OCI-LY7 (cell line): ENCODE results near the gene BEST3. TPM values are rescaled to one million over a fixed set of nuclear protein-coding genes. Genes with fewer than 3 reads are reported as not detected.

ENCODE experiments used
- BruUV-seq: library from RNA; stranded (reverse); fragments of 400-500 nt; replicated peaks from 2 replicates; lab custom pipeline; 2021; lab: Mats Ljungman, UMichigan
- CTCF ChIA-PET: fragments of 300-600 bp; sonication (Branson Sonifier 250); formaldehyde crosslinking; loops from one replicate; lab custom pipeline; 2022; ENCODE audit warnings: antibody characterized with exemption; ENCODE audit not compliant: unreplicated experiment; lab: Charles Lee
- POLR2A ChIA-PET: fragments of 300-600 bp; sonication (Branson Sonifier 250); formaldehyde crosslinking; loops from one replicate; lab custom pipeline; 2022; ENCODE audit warnings: antibody characterized with exemption; lab: Charles Lee
- DNase-seq: peaks from one replicate; pipeline ENCODE4 v3.0.0-alpha.2; 2015; ENCODE audit warnings: low spot score
- H2AFZ ChIP-seq: fragments of 200-600 bp; sonication (generic), shearing (Covaris generic); 2 replicates; pipeline ENCODE4 v1.6.1; 2014; ENCODE audit warnings: mild to moderate bottlenecking, antibody characterized with exemption, low read length, moderate library complexity
- H3K27ac ChIP-seq: fragments of 200-600 bp; sonication (generic); 2 replicates; pipeline ENCODE4 v1.5.1; 2014; ENCODE audit warnings: mixed run types, low read depth, mild to moderate bottlenecking, moderate library complexity, low read length, inconsistent platforms; ENCODE audit not compliant: poor library complexity, severe bottlenecking
- H3K36me3 ChIP-seq: fragments of 200-600 bp; sonication (generic); 2 replicates; pipeline ENCODE4 v1.6.1; 2014; ENCODE audit warnings: mild to moderate bottlenecking, antibody characterized with exemption, low read length, moderate library complexity, mixed read lengths; ENCODE audit not compliant: insufficient read depth
- H3K4me1 ChIP-seq: fragments of 200-600 bp; sonication (generic); 2 replicates; pipeline ENCODE4 v1.5.1; 2014; ENCODE audit warnings: mild to moderate bottlenecking, low read length; ENCODE audit not compliant: insufficient read depth, poor library complexity, severe bottlenecking
- H3K4me2 ChIP-seq: fragments of 200-600 bp; sonication (generic); 2 replicates; pipeline ENCODE4 v1.6.1; 2014; ENCODE audit warnings: mild to moderate bottlenecking, low read length
- H3K4me3 ChIP-seq: fragments of 200-600 bp; sonication (generic); 2 replicates; pipeline ENCODE4 v1.5.1; 2014; ENCODE audit warnings: mild to moderate bottlenecking, low read depth, low read length; ENCODE audit not compliant: poor library complexity, severe bottlenecking
- H3K79me2 ChIP-seq: fragments of 200-600 bp; sonication (generic); 2 replicates; pipeline ENCODE4 v1.6.1; 2016; ENCODE audit warnings: low read depth, mild to moderate bottlenecking, low read length, moderate library complexity, mixed read lengths; ENCODE audit not compliant: insufficient read depth
- H3K9me2 ChIP-seq: fragments of 200-600 bp; sonication (generic); 2 replicates; pipeline ENCODE4 v1.6.1; 2016; ENCODE audit warnings: mild to moderate bottlenecking, low read length, mixed read lengths; ENCODE audit not compliant: insufficient read depth
- H3K9me3 ChIP-seq: fragments of 200-600 bp; sonication (generic); 2 replicates; pipeline ENCODE4 v1.6.1; 2014; ENCODE audit warnings: mild to moderate bottlenecking, mixed run types, low read length, mixed read lengths
- H4K20me1 ChIP-seq: fragments of 200-600 bp; sonication (generic); 2 replicates; pipeline ENCODE4 v1.6.1; 2014; ENCODE audit warnings: mild to moderate bottlenecking, antibody characterized with exemption, low read length, moderate library complexity, mixed read lengths; ENCODE audit not compliant: insufficient read depth
- EZH2phosphoT487 ChIP-seq: fragments of 200-600 bp; sonication (generic); IDR thresholded peaks from 2 replicates; pipeline ENCODE4 v1.6.1; 2018; ENCODE audit warnings: low read depth, borderline replicate concordance, mild to moderate bottlenecking, mixed run types, antibody characterized with exemption, low read length, moderate library complexity, mixed read lengths
- intact Hi-C: fragments of 100-400 bp; cut with micrococcal nuclease; formaldehyde crosslinking; loops from one replicate; pipeline ENCODE4 v1.10.0; 2022; ENCODE audit not compliant: unreplicated experiment
- total RNA-seq, 2 experiments: library from RNA; depleted of rRNA in 1 of 2; stranded (reverse); fragments of >200 nt in 1 of 2; shearing (Covaris generic) in 1 of 2; gene quantifications; 2 replicates each; pipeline ENCODE4 v1.2.3, GENCODE V29; 2014 to 2022
- TF ChIP-seq, protein P1 (sequence below): fragments of 200-600 bp; sonication (generic); conservative IDR thresholded peaks from 2 replicates; pipeline ENCODE4 v1.5.1; 2014; ENCODE audit warnings: mild to moderate bottlenecking, antibody characterized with exemption, low read length, moderate library complexity, mixed read lengths

The BEST3 gene
- total RNA-seq, 2 experiments from 2014 or later: 60.1 to 123 TPM

DNA sequence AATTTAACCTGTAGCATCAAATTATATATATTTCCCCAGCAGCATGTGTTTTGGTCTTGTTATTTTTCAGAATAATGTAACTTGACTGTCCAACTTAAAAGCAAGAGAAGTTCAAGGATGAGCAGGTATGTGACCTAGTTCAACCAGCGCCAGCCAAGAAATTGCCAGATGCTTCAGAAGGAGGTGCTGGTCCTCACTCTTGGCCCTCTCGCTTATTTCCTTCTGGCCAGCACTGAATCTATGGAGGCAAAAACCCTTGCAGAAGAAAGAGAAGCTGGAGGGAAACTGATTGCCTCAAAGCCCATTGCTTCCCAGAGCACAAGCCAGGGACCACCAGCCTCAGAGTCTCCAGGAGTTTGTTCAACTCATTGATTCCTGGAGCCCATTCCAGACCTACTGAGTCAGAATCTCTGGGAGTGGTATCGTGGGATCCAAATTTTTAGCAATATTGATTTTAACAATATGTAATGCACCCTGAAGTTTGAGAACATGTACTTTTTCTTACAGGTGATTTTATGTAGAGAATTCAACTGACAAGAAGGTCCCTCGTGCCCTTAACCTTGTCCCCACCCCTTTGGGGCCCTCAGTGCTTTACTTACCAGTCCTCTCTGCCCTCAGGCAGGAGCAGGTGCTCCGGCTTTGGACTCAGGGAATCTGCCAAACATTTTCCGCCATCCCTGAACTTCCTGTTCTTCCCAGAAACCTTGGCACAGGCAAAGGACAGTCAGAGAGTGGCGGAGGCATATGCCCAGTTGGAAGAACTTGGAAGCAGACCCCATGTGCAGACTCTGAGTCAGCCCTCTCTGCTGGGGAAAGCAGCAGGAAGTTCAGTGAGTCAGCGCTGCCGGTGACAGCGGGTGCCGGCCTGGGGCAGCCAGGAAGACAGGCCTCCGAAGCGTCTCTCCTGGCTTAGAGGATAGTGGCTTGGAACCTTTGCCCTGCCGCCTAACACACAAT is 10.4 kb downstream of the BEST3 start:
- POLR2A ChIA-PET: interaction anchor here (0.5 to 0.7 kb wide), 2 partner anchors 399 to 450 kb away, joined by 3 read pairs; no protein-coding TSS in a partner anchor
- no peaks in the 10 kb centered on the region for H3K4me1 ChIP-seq
- no peak overlapping the region for H3K4me3 ChIP-seq
- DNase-seq: no peak
- H3K79me2 ChIP-seq: no peaks in the 10 kb centered on the region; the same call in 1 of the 2 replicates
- no TSS peak for BruUV-seq
- H2AFZ ChIP-seq: no peak overlapping the region
- H3K9me2 ChIP-seq: no peaks in the 10 kb centered on the region
- H3K27ac ChIP-seq: no peak overlapping the region
- no peaks in the 10 kb centered on the region for H4K20me1 ChIP-seq
- intact Hi-C loops: no loop called here
- no peaks in the 10 kb centered on the region for H3K9me3 ChIP-seq
- H3K36me3 ChIP-seq: peaks cover 77% of the 10 kb centered on the region
- H3K4me2 ChIP-seq: no peak overlapping the region
- CTCF ChIA-PET: no interaction called here
- TF ChIP-seq, protein P1, sequence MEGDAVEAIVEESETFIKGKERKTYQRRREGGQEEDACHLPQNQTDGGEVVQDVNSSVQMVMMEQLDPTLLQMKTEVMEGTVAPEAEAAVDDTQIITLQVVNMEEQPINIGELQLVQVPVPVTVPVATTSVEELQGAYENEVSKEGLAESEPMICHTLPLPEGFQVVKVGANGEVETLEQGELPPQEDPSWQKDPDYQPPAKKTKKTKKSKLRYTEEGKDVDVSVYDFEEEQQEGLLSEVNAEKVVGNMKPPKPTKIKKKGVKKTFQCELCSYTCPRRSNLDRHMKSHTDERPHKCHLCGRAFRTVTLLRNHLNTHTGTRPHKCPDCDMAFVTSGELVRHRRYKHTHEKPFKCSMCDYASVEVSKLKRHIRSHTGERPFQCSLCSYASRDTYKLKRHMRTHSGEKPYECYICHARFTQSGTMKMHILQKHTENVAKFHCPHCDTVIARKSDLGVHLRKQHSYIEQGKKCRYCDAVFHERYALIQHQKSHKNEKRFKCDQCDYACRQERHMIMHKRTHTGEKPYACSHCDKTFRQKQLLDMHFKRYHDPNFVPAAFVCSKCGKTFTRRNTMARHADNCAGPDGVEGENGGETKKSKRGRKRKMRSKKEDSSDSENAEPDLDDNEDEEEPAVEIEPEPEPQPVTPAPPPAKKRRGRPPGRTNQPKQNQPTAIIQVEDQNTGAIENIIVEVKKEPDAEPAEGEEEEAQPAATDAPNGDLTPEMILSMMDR: no peak
- no peak for TF ChIP-seq EZH2phosphoT487

DNA sequence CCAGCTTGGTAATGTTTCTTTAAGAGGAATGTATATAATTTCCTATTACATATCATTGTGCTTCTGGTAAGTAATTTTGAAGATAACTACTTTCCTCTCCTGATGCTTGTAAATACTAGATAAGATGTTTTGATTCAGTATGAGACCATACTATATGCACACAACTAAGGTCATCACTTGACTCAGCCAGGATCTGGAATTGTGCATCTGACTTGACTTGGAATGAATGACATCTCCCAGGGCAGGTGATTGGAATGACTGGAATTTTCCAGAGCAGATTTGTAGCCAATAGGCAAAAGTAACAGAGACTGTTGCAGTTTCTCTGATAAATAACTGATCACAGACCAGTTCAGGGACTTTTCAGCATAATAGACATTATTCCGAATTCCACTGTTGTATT is 11.1 kb downstream of the BEST3 start:
- H3K4me2 ChIP-seq: no peak overlapping the region
- no peak overlapping the region for H3K27ac ChIP-seq
- POLR2A ChIA-PET: no interaction called here
- no peak overlapping the region for H3K4me3 ChIP-seq
- H3K9me2 ChIP-seq: no peaks in the 10 kb centered on the region
- no TSS peak for BruUV-seq
- intact Hi-C loops: no loop called here
- DNase-seq: no peak
- no peaks in the 10 kb centered on the region for H3K9me3 ChIP-seq
- H4K20me1 ChIP-seq: no peaks in the 10 kb centered on the region
- TF ChIP-seq, protein P1: no peak
- TF ChIP-seq EZH2phosphoT487: no peak
- CTCF ChIA-PET: no interaction called here
- no peaks in the 10 kb centered on the region for H3K79me2 ChIP-seq
- peaks cover 71% of the 10 kb centered on the region for H3K36me3 ChIP-seq
- no peaks in the 10 kb centered on the region for H3K4me1 ChIP-seq
- H2AFZ ChIP-seq: no peak overlapping the region

DNA sequence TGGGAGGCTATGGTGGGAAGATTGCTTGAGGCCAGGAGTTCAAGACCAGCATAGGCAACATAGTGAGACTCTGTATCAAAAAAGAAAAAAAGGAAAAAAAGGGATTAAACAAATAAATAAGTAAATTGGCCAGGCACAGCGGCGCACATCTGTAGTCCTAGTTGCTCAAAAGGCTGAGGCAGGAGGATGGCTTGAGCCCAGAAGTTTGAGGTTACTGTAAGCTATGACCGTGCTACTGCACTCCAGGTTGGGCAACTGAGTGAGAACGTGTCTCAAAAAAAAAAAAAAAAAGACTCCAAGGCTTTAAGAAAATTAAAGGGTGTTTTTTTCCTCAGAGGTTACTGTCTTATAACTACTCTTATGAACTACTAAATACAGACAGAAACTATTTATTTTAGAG is 11.7 kb downstream of the BEST3 start:
- H3K4me2 ChIP-seq: no peak overlapping the region
- H3K4me1 ChIP-seq: no peaks in the 10 kb centered on the region
- no peaks in the 10 kb centered on the region for H4K20me1 ChIP-seq
- H3K79me2 ChIP-seq: no peaks in the 10 kb centered on the region
- peaks cover 70% of the 10 kb centered on the region for H3K36me3 ChIP-seq
- no peak for DNase-seq
- TF ChIP-seq EZH2phosphoT487: no peak
- TF ChIP-seq, protein P1: no peak
- no TSS peak for BruUV-seq
- no peak overlapping the region for H2AFZ ChIP-seq
- no peaks in the 10 kb centered on the region for H3K9me3 ChIP-seq
- CTCF ChIA-PET: no interaction called here
- H3K9me2 ChIP-seq: no peaks in the 10 kb centered on the region
- H3K27ac ChIP-seq: no peak overlapping the region
- no peak overlapping the region for H3K4me3 ChIP-seq
- POLR2A ChIA-PET: no interaction called here
- intact Hi-C loops: no loop called here
